HUES6 (cell line): ENCODE measurements around the gene NACAD.

Experiments used
- H3K27ac ChIP-seq: 2 replicates; pipeline ENCODE4 v1.7.0; 2013; ENCODE audit warnings: low read depth, mild to moderate bottlenecking, low read length, inconsistent platforms
- H3K27me3 ChIP-seq: 2 replicates; pipeline ENCODE4 v1.6.1; 2013; ENCODE audit warnings: low read length; ENCODE audit not compliant: control insufficient read depth, insufficient read depth
- H3K36me3 ChIP-seq: 2 replicates; pipeline ENCODE4 v1.6.1; 2013; ENCODE audit warnings: low read length; ENCODE audit not compliant: control insufficient read depth, insufficient read depth
- H3K4me1 ChIP-seq: 2 replicates; pipeline ENCODE4 v1.6.1; 2013; ENCODE audit warnings: low read length; ENCODE audit not compliant: control insufficient read depth, insufficient read depth
- H3K4me3 ChIP-seq: 2 replicates; pipeline ENCODE4 v1.5.1; 2013; ENCODE audit warnings: low read depth, low read length
- H3K9ac ChIP-seq: one replicate; pipeline ENCODE4 v1.6.1; 2013; ENCODE audit warnings: mild to moderate bottlenecking, low read length
- H3K9me3 ChIP-seq: 2 replicates; pipeline ENCODE4 v1.6.1; 2013; ENCODE audit warnings: low read depth, low read length; ENCODE audit not compliant: control insufficient read depth, insufficient read depth

Gene NACAD

DNA sequence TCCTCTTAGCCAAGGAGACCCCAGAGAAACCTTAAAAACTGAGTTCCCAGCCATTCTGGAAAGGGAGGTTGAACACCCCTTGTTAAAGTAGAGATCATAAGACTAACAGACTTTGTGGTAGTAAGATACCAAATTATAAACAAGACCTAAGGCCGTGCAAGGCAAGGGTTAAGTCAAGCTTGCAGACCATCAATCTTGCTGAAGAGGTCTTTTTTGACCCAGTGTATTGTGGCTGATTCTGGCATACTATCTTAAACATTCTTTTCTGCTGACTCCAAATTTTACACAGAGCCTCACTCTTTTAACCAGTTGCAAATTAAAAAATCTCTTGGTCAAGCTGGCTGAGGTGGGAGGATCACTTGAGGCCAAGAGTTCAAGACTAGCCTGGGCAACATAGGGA is 23.9 kb upstream of the NACAD start:
- Histone ChIP-seq H3K9ac (no peak overlapping the region), H3K27me3 (peaks cover 9% of the 10 kb centered on the region; the same call in 1 of the 2 replicates), H3K36me3 (peaks cover 17% of the 10 kb centered on the region), H3K4me3 (peak overlapping the region; percentile 94), H3K27ac (no peak overlapping the region), H3K9me3 (no peaks in the 10 kb centered on the region), H3K4me1 (no peaks in the 10 kb centered on the region; the same call in 1 of the 2 replicates)

DNA sequence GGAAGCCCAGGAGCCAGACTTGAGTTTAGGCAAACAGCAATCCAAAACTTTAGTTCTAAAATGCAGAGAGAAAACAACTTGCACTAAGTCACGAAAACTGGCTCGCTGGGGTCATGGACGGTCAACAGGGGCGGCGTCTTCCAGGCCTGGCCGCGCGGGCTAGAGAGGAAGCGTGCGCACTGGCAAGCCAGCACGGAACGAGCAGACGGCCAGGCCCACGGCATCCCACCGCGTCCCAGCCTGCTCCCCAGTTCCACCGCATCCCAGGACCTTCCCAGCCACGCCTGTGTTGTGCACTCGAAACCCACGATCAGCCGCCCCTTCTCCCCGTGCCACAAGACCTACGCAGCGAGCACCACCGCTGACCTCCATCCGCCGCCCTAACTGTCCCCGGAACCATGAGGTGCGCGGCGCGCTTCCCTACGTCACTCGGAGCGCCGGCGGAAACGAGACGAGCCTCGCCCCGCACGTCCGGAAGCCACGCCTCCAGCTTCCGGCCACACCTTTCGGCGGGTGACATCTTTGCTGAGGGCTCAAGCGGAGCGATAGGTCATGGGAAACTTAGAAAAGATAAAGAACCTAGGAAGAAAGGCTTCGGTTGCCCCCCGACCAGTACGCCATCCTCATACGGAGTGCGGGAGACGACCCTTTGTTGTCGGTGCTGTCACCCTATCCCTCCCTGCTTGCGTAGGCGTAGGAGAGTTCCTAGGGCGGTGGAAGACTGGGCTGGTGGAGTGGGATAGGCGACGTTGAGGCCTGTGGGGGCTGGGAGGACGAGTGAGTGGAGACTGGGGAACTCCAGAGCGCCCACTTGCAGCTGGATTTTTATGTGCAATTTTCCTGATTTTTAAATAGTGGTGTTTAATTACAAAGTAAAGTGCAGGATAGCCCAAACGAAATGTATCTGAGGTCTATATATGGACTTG is 22.8 kb upstream of the NACAD start, which contains the start of gene TBRG4:
Gene TBRG4 (minus strand): TSS at position 400 of the 926 bp plus-strand sequence. CDS start 2,460 bp downstream, outside the sequence.
- Histone ChIP-seq H3K36me3 (peaks cover 28% of the 10 kb centered on the region), H3K9me3 (no peaks in the 10 kb centered on the region), H3K27me3 (peaks cover 7% of the 10 kb centered on the region; the same call in 1 of the 2 replicates), H3K27ac (peak within 1 kb of the TSS; percentile 63), H3K4me3 (peak within 1 kb of the TSS; percentile 94), H3K4me1 (no peaks in the 10 kb centered on the region; the same call in 1 of the 2 replicates), H3K9ac (peak within 1 kb of the TSS; percentile 97)

DNA sequence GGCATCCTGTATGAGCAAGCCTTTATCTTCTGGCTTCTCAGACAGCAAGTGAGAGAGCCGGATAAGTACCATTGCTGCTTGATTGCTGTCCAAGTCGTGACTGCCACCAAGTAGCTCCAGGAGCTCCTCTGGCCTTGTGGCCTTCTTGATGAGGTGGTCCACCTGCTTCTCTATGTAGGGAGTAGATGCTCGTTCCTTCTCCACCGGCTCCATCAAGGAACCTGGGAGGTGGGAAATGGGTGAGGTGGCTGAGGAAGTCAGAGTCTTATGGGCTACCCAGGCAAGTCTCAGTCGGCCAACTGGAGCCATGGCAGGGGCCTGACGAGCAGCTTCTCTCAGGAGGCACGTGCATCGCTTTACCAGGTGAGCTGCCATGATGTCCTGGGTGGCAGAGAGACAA is 20.1 kb upstream of the NACAD start:
- peaks cover 55% of the 10 kb centered on the region for H3K36me3 ChIP-seq
- H3K4me3 ChIP-seq: no peak overlapping the region
- H3K9me3 ChIP-seq: no peaks in the 10 kb centered on the region
- no peak overlapping the region for H3K9ac ChIP-seq
- no peaks in the 10 kb centered on the region; the same call in 1 of the 2 replicates for H3K4me1 ChIP-seq
- H3K27me3 ChIP-seq: no peaks in the 10 kb centered on the region
- no peak overlapping the region for H3K27ac ChIP-seq

DNA sequence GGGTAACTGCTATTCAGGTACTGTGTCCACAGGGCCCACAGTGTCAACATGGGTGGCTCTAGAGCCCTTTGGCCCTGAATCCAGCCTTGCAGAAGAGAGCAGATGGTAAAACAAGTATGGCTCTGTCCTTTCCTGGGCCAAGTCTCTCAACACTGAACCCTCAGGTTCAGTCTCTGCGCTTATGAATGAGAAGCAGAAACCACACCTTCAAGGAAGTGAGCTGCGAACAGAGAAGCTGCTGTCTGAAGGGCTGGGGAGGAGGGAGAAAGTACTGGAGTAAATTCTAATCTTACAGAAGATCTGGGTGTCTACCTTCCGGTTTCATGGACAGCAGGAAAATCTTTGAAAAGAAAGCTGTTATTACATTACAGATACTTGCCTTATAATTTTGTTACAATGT is 18.6 kb upstream of the NACAD start:
- Histone ChIP-seq H3K9me3 (no peaks in the 10 kb centered on the region), H3K27ac (no peak overlapping the region), H3K4me1 (no peaks in the 10 kb centered on the region; the same call in 1 of the 2 replicates), H3K36me3 (peaks cover 70% of the 10 kb centered on the region), H3K4me3 (no peak overlapping the region), H3K9ac (no peak overlapping the region), H3K27me3 (no peaks in the 10 kb centered on the region)

DNA sequence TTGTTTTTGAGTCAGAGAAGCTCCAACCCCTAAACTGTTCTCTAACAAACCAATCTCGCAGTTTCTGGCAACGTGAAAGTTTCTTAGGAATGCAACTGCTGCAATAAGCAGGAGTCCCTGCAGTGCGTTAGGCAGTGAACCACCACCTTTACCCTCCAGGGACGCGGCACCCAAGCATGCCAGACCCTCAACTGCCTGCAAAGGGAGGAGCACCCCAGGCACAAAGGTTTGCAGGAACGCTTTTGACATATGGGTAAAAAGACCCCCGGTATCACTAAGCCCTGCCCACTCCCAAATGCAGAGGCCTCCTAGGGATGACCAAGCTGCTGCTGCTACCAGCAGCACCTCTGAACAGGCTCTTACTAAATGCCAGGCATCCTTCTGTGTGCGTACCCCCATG is 18.1 kb upstream of the NACAD start:
- H3K36me3 ChIP-seq: peaks cover 76% of the 10 kb centered on the region
- no peak overlapping the region for H3K4me3 ChIP-seq
- no peaks in the 10 kb centered on the region for H3K27me3 ChIP-seq
- H3K9ac ChIP-seq: no peak overlapping the region
- H3K9me3 ChIP-seq: no peaks in the 10 kb centered on the region
- H3K4me1 ChIP-seq: no peaks in the 10 kb centered on the region; the same call in 1 of the 2 replicates
- H3K27ac ChIP-seq: no peak overlapping the region

DNA sequence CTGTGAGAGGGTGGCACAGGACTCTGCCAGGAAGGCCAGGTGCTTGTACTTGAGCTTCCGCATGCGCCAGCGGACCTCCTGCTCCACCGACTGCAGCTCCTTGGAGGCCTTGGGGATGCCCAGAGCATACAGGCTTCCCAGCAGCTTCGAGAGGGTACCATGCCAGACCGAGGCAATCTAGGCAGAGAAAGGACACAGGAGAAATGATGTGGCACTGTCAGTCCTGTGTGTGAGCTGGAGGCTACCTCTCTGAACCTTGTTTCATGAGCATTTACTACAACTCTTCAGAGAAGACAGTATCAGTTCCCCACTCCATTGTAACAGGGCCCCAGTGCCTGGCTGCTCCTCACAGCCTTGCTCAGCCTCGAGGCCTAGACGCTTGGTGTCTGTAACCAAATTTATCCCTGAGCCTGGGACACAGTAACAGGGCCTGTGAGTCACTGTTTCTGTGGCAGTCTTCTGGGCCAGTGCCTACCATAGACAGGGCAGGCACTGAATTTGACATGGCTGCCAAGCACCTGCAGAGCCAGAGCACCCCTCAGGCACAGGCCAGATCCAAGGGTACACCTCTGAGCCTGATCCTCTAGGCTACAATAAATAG is 16.9 kb upstream of the NACAD start:
- peaks cover 87% of the 10 kb centered on the region for H3K36me3 ChIP-seq
- H3K4me3 ChIP-seq: no peak overlapping the region
- H3K4me1 ChIP-seq: no peaks in the 10 kb centered on the region; the same call in 1 of the 2 replicates
- H3K27ac ChIP-seq: no peak overlapping the region
- H3K27me3 ChIP-seq: no peaks in the 10 kb centered on the region
- H3K9me3 ChIP-seq: no peaks in the 10 kb centered on the region
- H3K9ac ChIP-seq: no peak overlapping the region

DNA sequence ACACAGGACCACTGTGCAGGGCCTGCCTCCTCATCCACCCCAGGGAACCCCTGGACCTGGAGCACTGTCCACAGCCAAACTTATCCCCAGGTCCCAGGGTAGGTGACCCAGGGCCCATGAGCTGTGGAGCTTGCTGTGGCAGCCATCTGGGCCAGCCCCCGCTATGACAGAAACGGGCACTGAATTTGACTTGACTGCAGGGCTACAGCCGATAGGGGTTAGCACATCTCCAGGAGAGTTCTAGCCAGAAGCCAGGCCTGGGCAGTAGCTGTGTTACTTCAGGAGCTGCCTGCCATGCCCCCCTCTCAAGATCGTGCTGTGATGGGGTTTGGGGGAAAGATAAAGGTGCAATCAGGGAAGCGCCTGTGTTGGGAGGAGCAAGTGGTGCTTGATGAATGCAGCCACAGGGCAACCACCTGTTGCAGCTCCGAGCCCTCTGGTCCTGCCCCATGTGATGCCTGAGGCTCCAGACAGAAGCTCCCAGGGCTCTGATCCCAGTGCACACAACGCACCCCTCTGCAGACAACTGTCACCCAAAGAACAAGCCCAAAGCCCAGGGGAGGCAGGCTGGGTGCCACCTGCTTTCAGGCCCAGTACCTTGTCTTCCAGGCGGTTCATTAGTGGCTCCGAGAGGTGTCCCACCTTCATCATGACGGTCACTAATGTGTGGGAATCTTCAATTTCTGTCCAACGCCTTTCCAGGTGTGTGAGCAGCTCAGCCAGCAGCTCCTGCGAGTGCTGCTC is 16.2 kb upstream of the NACAD start:
- no peaks in the 10 kb centered on the region for H3K9me3 ChIP-seq
- no peaks in the 10 kb centered on the region for H3K27me3 ChIP-seq
- H3K4me1 ChIP-seq: no peaks in the 10 kb centered on the region
- no peak overlapping the region for H3K9ac ChIP-seq
- H3K4me3 ChIP-seq: no peak overlapping the region
- H3K36me3 ChIP-seq: peaks cover 94% of the 10 kb centered on the region
- H3K27ac ChIP-seq: no peak overlapping the region

DNA sequence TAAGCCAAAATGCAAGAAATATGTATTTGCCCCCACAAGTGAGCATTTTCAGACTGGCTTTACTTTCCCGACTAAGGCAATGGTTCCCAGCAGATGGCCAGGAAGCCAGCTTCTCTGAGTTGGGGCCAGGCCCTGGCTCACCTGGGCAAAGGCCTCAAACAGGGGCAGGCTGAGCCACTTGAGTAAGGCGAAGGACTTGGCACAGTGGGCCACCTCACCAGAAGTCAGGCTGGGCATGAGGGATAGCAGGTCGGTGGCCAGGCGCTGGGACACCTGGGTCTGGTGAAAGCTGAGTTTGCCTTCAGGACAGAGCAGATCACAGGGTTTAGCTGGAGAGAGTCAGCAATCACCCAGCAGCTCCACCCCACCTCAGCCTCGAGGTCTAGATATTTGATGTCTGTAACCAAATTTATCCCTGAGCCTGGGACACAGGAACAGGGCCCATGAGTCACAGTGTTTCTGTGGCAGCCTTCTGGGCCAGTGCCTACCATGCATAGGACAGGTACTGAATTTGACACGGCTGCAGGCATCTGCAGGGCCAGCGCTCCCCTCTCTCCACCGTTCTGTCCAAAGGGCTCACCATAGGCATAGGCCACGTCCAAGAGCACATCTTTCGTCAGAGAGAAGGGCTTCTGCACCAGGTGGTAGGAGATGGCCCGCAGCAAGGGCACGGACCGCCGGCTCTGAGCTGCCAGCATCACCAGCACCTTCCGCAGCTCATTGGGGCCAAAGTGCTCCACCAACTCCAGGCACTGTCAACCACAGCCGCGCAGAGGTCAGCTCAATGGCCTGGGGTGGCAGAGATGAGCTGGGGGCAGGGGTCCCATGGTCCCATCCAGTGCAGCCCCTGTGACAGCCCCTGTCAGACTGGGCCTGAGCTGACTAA is 15.4 kb upstream of the NACAD start:
- no peaks in the 10 kb centered on the region for H3K27me3 ChIP-seq
- H3K27ac ChIP-seq: no peak overlapping the region
- H3K9ac ChIP-seq: no peak overlapping the region
- no peak overlapping the region for H3K4me3 ChIP-seq
- no peaks in the 10 kb centered on the region for H3K9me3 ChIP-seq
- H3K36me3 ChIP-seq: peaks cover 100% of the 10 kb centered on the region
- no peaks in the 10 kb centered on the region for H3K4me1 ChIP-seq

DNA sequence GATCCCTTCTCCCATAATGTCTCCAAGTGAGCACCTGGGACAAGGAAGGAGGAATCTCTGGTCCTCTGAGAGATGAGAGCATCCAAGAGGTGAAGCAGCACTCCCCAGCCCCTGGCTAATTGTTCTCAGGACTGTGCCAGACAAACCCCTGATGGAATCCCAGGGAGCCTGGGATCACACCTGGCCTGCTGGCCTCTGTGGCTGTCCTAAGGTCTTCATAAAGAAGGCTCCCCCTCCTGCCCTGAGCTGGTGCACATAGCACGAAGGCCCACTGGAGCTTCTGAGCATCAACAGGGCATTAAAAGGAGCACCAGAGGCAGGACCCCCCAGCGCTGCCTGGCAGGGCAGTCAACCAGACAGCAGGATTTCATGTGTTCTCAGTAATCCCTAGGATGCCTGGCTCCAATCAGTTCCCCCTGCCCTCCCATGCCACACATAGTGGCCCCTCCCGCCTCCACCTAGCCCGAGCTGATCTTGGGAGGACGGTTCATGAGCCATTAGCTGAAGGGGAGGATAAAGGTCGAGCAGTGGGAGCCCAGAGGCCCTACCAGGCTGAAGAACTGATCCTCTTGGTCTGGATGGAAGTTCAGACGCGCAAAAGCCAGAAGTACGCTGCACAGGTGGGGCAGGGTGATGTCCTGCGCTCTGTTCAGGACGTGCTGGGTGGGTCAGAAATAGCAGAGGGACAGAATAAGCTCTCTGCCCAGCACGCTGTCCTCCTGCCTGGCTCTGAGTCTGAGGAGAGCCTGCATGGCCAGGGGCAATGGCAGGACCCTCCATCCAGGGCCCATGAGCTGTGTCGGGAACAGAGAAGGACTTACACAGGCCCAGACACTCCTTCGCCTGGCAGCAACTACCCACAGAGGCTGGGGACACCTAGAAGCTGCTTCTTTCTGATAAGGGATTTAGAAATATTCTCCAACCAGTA is 14.3 kb upstream of the NACAD start:
- Histone ChIP-seq H3K9me3 (no peaks in the 10 kb centered on the region), H3K36me3 (peaks cover 94% of the 10 kb centered on the region), H3K4me1 (no peaks in the 10 kb centered on the region), H3K9ac (no peak overlapping the region), H3K27me3 (no peaks in the 10 kb centered on the region), H3K27ac (no peak overlapping the region), H3K4me3 (no peak overlapping the region)
